Activated T-cell treated with anti-CD3 and anti-CD28 coated beads, Interleukin-2, amount 50 U/mL, for 4 hours (primary cell): ENCODE measurements around the gene GPRC5A. TPM values are rescaled to one million over a fixed set of nuclear protein-coding genes. Genes with fewer than 3 reads are reported as not detected.

Source experiments
- ATAC-seq, 2 donors: fragments of 200-7000 bp; cut with Tn5 transposase; one replicate each; pipeline ENCODE4 v1.10.0; 2021
- DNase-seq: peaks from one replicate; pipeline ENCODE4 v3.0.0-alpha.2; 2020
- H3K27me3 Mint-ChIP-seq: one replicate; pipeline ENCODE4 v1.8.0; 2021; ENCODE audit warnings: low read depth, mixed read lengths
- H3K36me3 Mint-ChIP-seq: one replicate; pipeline ENCODE4 v1.8.0; 2022; ENCODE audit warnings: mixed read lengths; ENCODE audit not compliant: insufficient read depth
- H3K4me1 Mint-ChIP-seq: one replicate; pipeline ENCODE4 v1.8.0; 2021; ENCODE audit warnings: low read depth, mixed read lengths
- H3K4me3 Mint-ChIP-seq: one replicate; pipeline ENCODE4 v1.8.0; 2021; ENCODE audit warnings: mild to moderate bottlenecking, moderate library complexity, mixed read lengths
- H3K9me3 Mint-ChIP-seq: one replicate; pipeline ENCODE4 v1.8.0; 2021; ENCODE audit warnings: mixed read lengths
- total RNA-seq, 3 donors: library from RNA; stranded (reverse); gene quantifications; one replicate each; pipeline ENCODE4 v1.2.1, GENCODE V29; 2021

The GPRC5A gene
- total RNA-seq, 3 donors from 2014 or later: 0.30 to 0.86 (median 0.50) TPM

DNA sequence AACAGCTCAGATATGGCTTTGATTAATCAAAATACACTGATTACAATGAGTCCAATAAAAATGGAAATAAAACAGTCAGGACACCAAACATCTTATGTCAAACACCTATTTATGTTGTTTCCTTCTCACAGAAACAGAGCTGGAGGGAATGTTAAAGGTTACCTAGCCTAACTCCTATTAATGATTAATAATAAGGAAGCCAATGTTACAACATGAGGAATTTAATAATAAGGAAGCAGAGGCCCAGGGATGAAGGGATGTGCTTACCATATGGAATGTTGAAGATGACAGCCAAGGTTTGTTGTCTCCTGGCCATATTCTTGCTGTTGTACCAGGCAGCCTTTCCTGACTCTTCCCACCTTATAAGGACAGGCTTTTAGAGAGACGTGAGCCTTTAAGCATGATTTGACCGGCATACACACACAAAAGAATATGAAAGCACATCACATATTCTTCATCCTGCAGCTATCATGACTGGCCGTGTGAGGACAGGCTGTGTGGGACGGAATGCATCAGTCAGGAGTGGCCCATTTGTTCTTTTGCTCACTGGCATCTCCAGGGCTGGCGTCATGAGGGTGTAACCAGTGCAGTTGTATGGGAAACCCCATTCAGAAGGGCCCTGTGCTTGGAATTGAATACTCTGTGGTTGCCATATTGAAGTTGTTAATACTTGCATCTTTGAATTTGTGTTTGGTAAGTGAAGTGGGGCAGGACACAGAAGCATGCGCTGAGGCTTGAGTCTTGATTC lies 63.7 kb downstream of the GPRC5A start:
- H3K9me3 Mint-ChIP-seq: no peaks in the 10 kb centered on the region

DNA sequence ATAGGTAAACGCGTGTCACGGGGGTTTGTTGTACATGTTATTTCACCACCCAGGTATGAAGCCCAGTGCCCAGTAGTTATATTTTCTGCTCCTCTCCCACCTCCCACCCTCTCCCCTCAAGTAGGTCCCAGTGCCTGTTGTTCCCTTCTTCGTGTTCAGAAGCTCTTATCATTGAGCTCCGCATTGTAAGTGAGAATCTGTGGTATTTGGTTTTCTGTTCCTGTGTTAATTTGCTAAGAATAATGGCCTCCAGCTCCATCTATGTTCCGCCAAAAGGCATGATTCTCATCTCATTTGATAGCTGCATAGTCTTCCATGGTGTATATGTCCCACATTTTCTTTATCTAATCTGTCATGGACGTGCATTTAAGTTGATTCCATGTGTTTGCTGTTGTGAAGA lies 67.5 kb downstream of the GPRC5A start:
- no peaks in the 10 kb centered on the region for H3K4me1 Mint-ChIP-seq
- H3K4me3 Mint-ChIP-seq: no peak overlapping the region
- ATAC-seq: no peak
- H3K36me3 Mint-ChIP-seq: no peaks in the 10 kb centered on the region
- H3K9me3 Mint-ChIP-seq: no peaks in the 10 kb centered on the region
- no peaks in the 10 kb centered on the region for H3K27me3 Mint-ChIP-seq
- DNase-seq: no peak

More for the DNA sequence above, 63.7 kb downstream of the GPRC5A start:
- ATAC-seq: no peak
- peaks cover 2% of the 10 kb centered on the region for H3K27me3 Mint-ChIP-seq
- no peak for DNase-seq
- no peaks in the 10 kb centered on the region for H3K36me3 Mint-ChIP-seq
- H3K4me1 Mint-ChIP-seq: no peaks in the 10 kb centered on the region
- no peak overlapping the region for H3K4me3 Mint-ChIP-seq

DNA sequence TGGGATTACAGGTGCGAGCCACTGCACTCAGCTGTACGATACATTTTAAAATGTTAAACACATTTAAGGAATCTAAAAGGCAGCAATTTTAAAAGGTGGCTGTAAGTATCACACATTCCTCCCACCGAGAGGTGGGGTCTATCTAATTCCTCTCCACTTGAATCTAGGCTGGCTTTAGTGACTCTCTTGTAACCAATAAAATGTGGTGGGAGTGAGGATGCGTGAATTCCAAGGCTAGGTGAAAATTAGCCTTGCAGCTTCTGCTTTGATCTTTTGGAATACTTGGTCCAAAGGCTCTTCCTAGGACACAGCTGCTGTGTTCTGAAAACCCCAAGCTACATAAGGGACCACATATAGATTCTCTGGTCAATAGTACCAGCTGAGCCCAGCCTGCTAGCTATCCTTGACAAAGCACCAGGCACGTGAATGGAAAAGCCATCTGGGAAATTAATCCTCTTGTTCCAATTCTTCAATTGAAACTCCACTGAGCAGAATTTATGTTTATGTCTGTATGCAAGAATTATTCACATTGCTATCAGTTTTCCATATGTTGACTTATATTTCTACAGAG lies 69.4 kb downstream of the GPRC5A start:
- Mint-ChIP-seq H3K4me1 (no peaks in the 10 kb centered on the region), H3K27me3 (no peaks in the 10 kb centered on the region), H3K36me3 (no peaks in the 10 kb centered on the region), H3K9me3 (no peaks in the 10 kb centered on the region), H3K4me3 (no peak overlapping the region)
- ATAC-seq: no peak
- no peak for DNase-seq

DNA sequence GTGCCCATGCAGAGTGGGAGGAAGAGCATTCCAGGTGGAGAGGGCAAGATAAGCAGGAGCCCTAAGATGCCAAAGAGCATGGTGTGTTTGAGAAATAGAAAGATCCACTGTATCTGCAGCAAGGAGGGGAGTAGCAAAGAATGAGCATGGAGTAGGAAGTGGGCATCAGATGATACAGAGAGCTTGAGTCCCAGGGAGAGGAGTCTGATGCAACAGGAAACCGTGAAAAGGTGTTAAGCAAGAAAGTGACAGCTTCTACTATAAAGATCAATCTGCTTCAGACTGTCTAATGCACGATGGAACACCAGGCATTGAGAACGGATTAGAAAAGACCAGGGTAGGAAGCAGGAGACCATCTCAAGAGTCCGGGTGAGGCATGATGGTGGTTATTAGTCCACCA lies 72.9 kb downstream of the GPRC5A start:
- no peak for ATAC-seq
- peaks cover 10% of the 10 kb centered on the region for H3K36me3 Mint-ChIP-seq
- H3K4me3 Mint-ChIP-seq: no peak overlapping the region
- no peaks in the 10 kb centered on the region for H3K4me1 Mint-ChIP-seq
- DNase-seq: no peak
- H3K9me3 Mint-ChIP-seq: no peaks in the 10 kb centered on the region
- no peaks in the 10 kb centered on the region for H3K27me3 Mint-ChIP-seq

DNA sequence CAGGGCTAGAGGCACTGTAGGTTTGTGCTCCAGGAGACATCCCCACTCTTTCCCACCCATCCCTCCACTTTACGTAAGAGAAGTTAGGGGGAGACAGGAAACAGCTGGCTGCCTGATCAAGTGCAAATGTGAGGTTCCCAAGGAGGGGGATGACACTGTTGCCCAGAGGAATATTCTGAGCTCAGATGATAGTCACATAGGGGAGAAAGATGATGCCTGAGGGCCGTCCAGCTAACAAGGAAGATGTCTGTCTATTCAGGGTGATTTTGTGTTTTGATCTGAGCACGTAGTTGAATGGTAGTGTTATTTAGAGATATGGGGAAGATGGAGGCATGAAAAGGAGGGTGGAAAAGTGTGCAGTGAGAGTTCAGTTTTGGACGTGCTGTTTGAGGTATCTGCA lies 74.5 kb downstream of the GPRC5A start:
- ATAC-seq (no peak), DNase-seq (no peak)
- H3K4me1 Mint-ChIP-seq: no peaks in the 10 kb centered on the region
- H3K36me3 Mint-ChIP-seq: peaks cover 10% of the 10 kb centered on the region
- H3K4me3 Mint-ChIP-seq: no peak overlapping the region
- no peaks in the 10 kb centered on the region for H3K27me3 Mint-ChIP-seq
- H3K9me3 Mint-ChIP-seq: no peaks in the 10 kb centered on the region

Other genes starting within 250 kb of the GPRC5A start
- gene GPR19, start 195.4 kb upstream of the GPRC5A start, total RNA-seq: 1 to 10 TPM; 1.3 to 2.4 (median 1.3) TPM
- gene CDKN1B, start 174.2 kb upstream of the GPRC5A start, total RNA-seq: 10 to 100 TPM; 15.6 to 27.7 (median 24.5) TPM
- gene APOLD1, start 105.9 kb upstream of the GPRC5A start, total RNA-seq: 1 to 10 TPM; 1.2 to 1.6 (median 1.6) TPM
- gene DDX47, start 78.2 kb upstream of the GPRC5A start, total RNA-seq: 100 to 1,000 TPM; 128 to 141 (median 137) TPM
- gene GPRC5D, start 60.6 kb downstream of the GPRC5A start, total RNA-seq: not detected
- gene HEBP1, start 108.7 kb downstream of the GPRC5A start, total RNA-seq: 10 to 100 TPM in 2 of 3 donors, 1 to 10 TPM in 1; 9.0 to 10.6 (median 10.3) TPM
- gene FAM234B, start 152.8 kb downstream of the GPRC5A start, total RNA-seq: 1 to 10 TPM; 8.0 to 8.7 (median 8.4) TPM
- not detected for gene GSG1, start 212.1 kb downstream of the GPRC5A start, total RNA-seq